Osteoblast (primary cell): ENCODE results near the gene KDM3A. TPM values are rescaled to one million over a fixed set of nuclear protein-coding genes. Genes with fewer than 3 reads are reported as not detected.
A peak's percentile ranks its signal among the peaks of the same experiment; 100 is the strongest.

Experiments
- DNase-seq: peaks from one replicate; pipeline ENCODE4 v3.0.0; 2011; ENCODE audit warnings: low spot score, mixed read lengths; ENCODE audit not compliant: insufficient read length; ENCODE audit errors: missing footprints
- H2AFZ ChIP-seq: 2 replicates; pipeline ENCODE4 v1.6.0; 2011; ENCODE audit warnings: mild to moderate bottlenecking, low read length
- H3K27ac ChIP-seq: 2 replicates; pipeline ENCODE4 v1.5.1; 2011; ENCODE audit warnings: mild to moderate bottlenecking, low read depth, low read length, moderate library complexity
- H3K27me3 ChIP-seq: 2 replicates; pipeline ENCODE4 v1.6.0; 2012; ENCODE audit warnings: mild to moderate bottlenecking, control low read depth, inconsistent platforms, low read length, moderate library complexity; ENCODE audit not compliant: insufficient read depth
- H3K36me3 ChIP-seq: 2 replicates; pipeline ENCODE4 v1.5.1; 2011; ENCODE audit warnings: mild to moderate bottlenecking, low read length, control low read depth, moderate library complexity; ENCODE audit not compliant: insufficient read depth
- H3K4me1 ChIP-seq: 2 replicates; pipeline ENCODE4 v1.5.1; 2011; ENCODE audit warnings: mild to moderate bottlenecking, low read length, control low read depth, moderate library complexity; ENCODE audit not compliant: insufficient read depth
- H3K4me2 ChIP-seq: 2 replicates; pipeline ENCODE4 v1.6.0; 2011; ENCODE audit warnings: mild to moderate bottlenecking, low read length; ENCODE audit not compliant: insufficient read depth
- H3K4me3 ChIP-seq: fragments of 200-600 bp; sonication (generic); 3 replicates; pipeline ENCODE4 v1.5.1; 2012; ENCODE audit warnings: mild to moderate bottlenecking, low read length, inconsistent platforms; ENCODE audit not compliant: insufficient read depth
- H3K79me2 ChIP-seq: 2 replicates; pipeline ENCODE4 v1.6.0; 2012; ENCODE audit warnings: mild to moderate bottlenecking, low read length, control low read depth, inconsistent platforms; ENCODE audit not compliant: insufficient read depth
- H3K9me3 ChIP-seq: 2 replicates; pipeline ENCODE4 v1.5.1; 2011; ENCODE audit warnings: low read depth, low read length, control low read depth
- H4K20me1 ChIP-seq: 2 replicates; pipeline ENCODE4 v1.6.0; 2012; ENCODE audit warnings: mild to moderate bottlenecking, low read length, control low read depth; ENCODE audit not compliant: insufficient read depth
- CTCF ChIP-seq: IDR thresholded peaks from 2 replicates; pipeline ENCODE4 v1.5.1; 2011; ENCODE audit warnings: mild to moderate bottlenecking, low read depth, low read length, moderate library complexity; ENCODE audit errors: extremely low read depth
- total RNA-seq: library from RNA; depleted of rRNA; stranded (reverse); fragments of >200 nt; gene quantifications from 2 replicates; pipeline ENCODE4 v1.2.3, GENCODE V29; 2012

Gene KDM3A
- total RNA-seq, 1 donor = 36.9 TPM

- no peaks in the 10 kb centered on the region for H3K79me2 ChIP-seq
- no peaks in the 10 kb centered on the region for H3K9me3 ChIP-seq
- no peak overlapping the region for H3K27ac ChIP-seq
- no peak overlapping the region for H2AFZ ChIP-seq
- DNase-seq = no peak
- H3K4me2 ChIP-seq = no peak overlapping the region
- TF ChIP-seq CTCF = no peak
- H3K36me3 ChIP-seq = no peaks in the 10 kb centered on the region
- no peaks in the 10 kb centered on the region for H3K4me1 ChIP-seq
- no peaks in the 10 kb centered on the region for H4K20me1 ChIP-seq
- peaks cover 11% of the 10 kb centered on the region for H3K27me3 ChIP-seq
- H3K4me3 ChIP-seq = no peak overlapping the region
Measured at GRCh38 chr2:86414996-86415395, 26.2 kb upstream of the KDM3A start.

DNA sequence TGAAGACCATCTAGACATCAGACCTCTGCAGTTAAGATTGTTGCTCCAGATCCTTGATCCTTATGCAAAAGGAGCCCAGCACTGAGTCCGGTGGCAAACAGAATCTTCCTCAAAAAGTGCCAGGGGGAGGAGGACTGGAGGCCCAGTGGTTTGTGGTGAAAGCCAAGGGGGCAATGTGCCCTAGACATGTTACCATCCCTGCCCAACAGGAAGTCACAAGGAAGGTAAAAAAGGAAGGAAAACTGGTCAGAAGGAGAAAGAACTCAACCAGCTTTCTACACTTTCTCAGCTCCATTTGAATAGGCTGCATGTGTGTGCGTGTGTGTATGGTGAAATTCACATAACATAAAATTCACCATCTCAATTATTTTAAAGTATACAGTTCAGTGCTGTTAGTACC lies 25.0 kb upstream of the KDM3A start:
- Histone ChIP-seq H4K20me1 (no peaks in the 10 kb centered on the region), H3K79me2 (no peaks in the 10 kb centered on the region), H3K27ac (no peak overlapping the region), H3K36me3 (no peaks in the 10 kb centered on the region), H2AFZ (no peak overlapping the region), H3K4me1 (no peaks in the 10 kb centered on the region), H3K4me2 (no peak overlapping the region), H3K9me3 (no peaks in the 10 kb centered on the region), H3K4me3 (no peak overlapping the region), H3K27me3 (peaks cover 14% of the 10 kb centered on the region)
- no peak for DNase-seq
- no peak for TF ChIP-seq CTCF

GRCh38 chr2:86417961-86418360 lies 23.2 kb upstream of the KDM3A start:
- no peaks in the 10 kb centered on the region for H4K20me1 ChIP-seq

DNA sequence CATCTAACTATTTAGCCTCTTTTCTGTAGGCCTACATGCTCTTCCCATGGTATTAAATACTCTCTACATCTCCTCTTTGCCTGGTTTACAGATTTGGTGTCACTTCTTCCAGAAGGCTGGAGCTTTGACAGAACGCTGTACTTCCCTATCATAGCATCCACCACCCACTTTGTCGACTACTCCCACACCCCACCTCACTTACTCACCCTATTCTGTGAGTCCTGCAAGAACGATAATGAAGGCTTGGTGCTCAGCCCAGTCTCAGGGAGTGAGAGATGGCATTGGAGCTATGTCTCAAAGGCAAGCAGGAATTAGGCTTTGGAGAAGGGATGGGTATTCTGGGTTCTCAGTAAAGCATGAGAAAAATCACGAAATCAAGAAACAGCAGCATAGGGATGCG lies 20.3 kb upstream of the KDM3A start:
- no peaks in the 10 kb centered on the region for H3K9me3 ChIP-seq
- no peak for DNase-seq
- TF ChIP-seq CTCF = no peak

More at GRCh38 chr2:86417961-86418360, 23.2 kb upstream of the KDM3A start:
- Histone ChIP-seq H3K4me1 (no peaks in the 10 kb centered on the region), H3K79me2 (no peaks in the 10 kb centered on the region), H3K27me3 (peaks cover 19% of the 10 kb centered on the region), H2AFZ (no peak overlapping the region), H3K27ac (no peak overlapping the region), H3K36me3 (no peaks in the 10 kb centered on the region), H3K4me3 (no peak overlapping the region), H3K9me3 (no peaks in the 10 kb centered on the region), H3K4me2 (no peak overlapping the region)
- peak; percentile 41 for DNase-seq
- TF ChIP-seq CTCF = no peak

More for the DNA sequence above, 20.3 kb upstream of the KDM3A start:
- Histone ChIP-seq H3K79me2 (no peaks in the 10 kb centered on the region), H3K4me2 (no peak overlapping the region), H3K27me3 (peaks cover 17% of the 10 kb centered on the region), H3K4me1 (no peaks in the 10 kb centered on the region), H2AFZ (no peak overlapping the region), H4K20me1 (no peaks in the 10 kb centered on the region), H3K36me3 (no peaks in the 10 kb centered on the region), H3K27ac (no peak overlapping the region), H3K4me3 (no peak overlapping the region)
